K562 (cell line): Measurements from ENCODE around the gene EHBP1L1. TPM values are rescaled to one million over a fixed set of nuclear protein-coding genes. Genes with fewer than 3 reads are reported as not detected.

Experiments used
- ATAC-seq: fragments of 200-7000 bp; cut with Tn5 transposase; 3 replicates; pipeline ENCODE4 v1.9.1; 2020; ENCODE audit warnings: moderate library complexity
- BruUV-seq: library from RNA; stranded (reverse); fragments of 400-500 nt; replicated peaks from 2 replicates; lab custom pipeline; 2021; lab: Mats Ljungman, UMichigan
- CTCF ChIA-PET: fragments of 300-600 bp; formaldehyde crosslinking; extraction: SDS; loops from one replicate; lab custom pipeline; 2021; ENCODE audit warnings: low intra/inter-chr PET ratio; lab: Yijun Ruan, JAX
- POLR2A ChIA-PET: fragments of 300-600, 350-650 bp; sonication (Branson Sonifier 250); formaldehyde crosslinking; extraction: SDS; loops from one replicate; lab custom pipeline; 2021; ENCODE audit warnings: antibody characterized with exemption, inconsistent platforms; lab: Yijun Ruan, JAX
- DNase-seq, 4 experiments: peaks; one replicate each; pipeline versions ENCODE4 v3.0.0 to v3.0.0-alpha.2; 2011 to 2018; ENCODE audit warnings: low spot score in 3 of 4, mixed read lengths in 3 of 4; ENCODE audit errors: extremely low read depth in 1 of 4
- FAIRE-seq: peaks from 2 replicates; lab custom pipeline; 2011; peaks lifted over from hg19 to GRCh38; lab: Jason Lieb, UNC
- H2AFZ ChIP-seq: 2 replicates; pipeline ENCODE4 v1.6.0; 2011; ENCODE audit warnings: low read depth, low read length, control low read depth, inconsistent platforms
- H3K27ac ChIP-seq: fragments of 200-600 bp; 3 replicates; pipeline ENCODE4 v1.8.0; 2011; ENCODE audit warnings: low read depth, mild to moderate bottlenecking, control low read depth, inconsistent platforms, low read length, moderate library complexity, mixed read lengths; ENCODE audit errors: extremely low read depth
- H3K27me3 ChIP-seq, 2 experiments: fragments of 300-600 bp in 1 of 2; 2 replicates in 1 of 2; 3 replicates in 1 of 2; pipeline versions ENCODE4 v1.6.0 to v1.8.0; 2011; ENCODE audit warnings: inconsistent platforms in 2 of 2, low read length in 2 of 2, mild to moderate bottlenecking in 1 of 2, mixed read lengths in 1 of 2, moderate library complexity in 1 of 2; ENCODE audit not compliant: control insufficient read depth in 2 of 2, insufficient read depth in 2 of 2
- H3K36me3 ChIP-seq: fragments of 300-600 bp; 3 replicates; pipeline ENCODE4 v1.8.0; 2011; ENCODE audit warnings: mild to moderate bottlenecking, low read length, inconsistent platforms; ENCODE audit not compliant: control insufficient read depth, insufficient read depth
- H3K4me1 ChIP-seq, 2 experiments: fragments of 200-600 bp in 1 of 2; replicated peaks in 1 of 2; 2 replicates in 1 of 2; 3 replicates in 1 of 2; pipeline versions ENCODE4 v1.5.1 to v1.8.0; 2011; ENCODE audit warnings: inconsistent platforms in 2 of 2, low read length in 2 of 2, mild to moderate bottlenecking in 1 of 2, mixed read lengths in 1 of 2, moderate library complexity in 1 of 2; ENCODE audit not compliant: control insufficient read depth in 2 of 2, insufficient read depth in 2 of 2
- H3K4me2 ChIP-seq: 2 replicates; pipeline ENCODE4 v1.6.1; 2011; ENCODE audit warnings: low read length, control low read depth, inconsistent platforms, mixed read lengths; ENCODE audit not compliant: insufficient read depth
- H3K4me3 ChIP-seq: fragments of 200-600 bp; sonication (generic), shearing (Covaris generic); 2 replicates; pipeline ENCODE4 v1.5.1; 2016; ENCODE audit warnings: control low read depth, inconsistent platforms
- H3K79me2 ChIP-seq: fragments of 200-600 bp; 3 replicates; pipeline ENCODE4 v1.8.0; 2011; ENCODE audit warnings: low read length, inconsistent platforms; ENCODE audit not compliant: control insufficient read depth, insufficient read depth
- H3K9ac ChIP-seq, 2 experiments: 2 replicates each; pipeline versions ENCODE4 v1.6.0 to v1.6.1; 2011; ENCODE audit warnings: low read depth in 2 of 2, low read length in 2 of 2, control low read depth in 1 of 2, inconsistent platforms in 1 of 2, mild to moderate bottlenecking in 1 of 2, mixed read lengths in 1 of 2; ENCODE audit not compliant: insufficient read depth in 1 of 2
- H3K9me1 ChIP-seq: one replicate; pipeline ENCODE4 v1.6.0; 2011; ENCODE audit warnings: inconsistent platforms, mild to moderate bottlenecking, low read length, moderate library complexity; ENCODE audit not compliant: control insufficient read depth, insufficient read depth
- H3K9me3 ChIP-seq: replicated peaks from 2 replicates; pipeline ENCODE4 v1.5.1; 2011; ENCODE audit warnings: low read depth, low read length, inconsistent platforms; ENCODE audit not compliant: control insufficient read depth, insufficient read depth
- H4K20me1 ChIP-seq: replicated peaks from 2 replicates; pipeline ENCODE4 v1.6.1; 2011; ENCODE audit warnings: low read length, inconsistent platforms, mixed read lengths; ENCODE audit not compliant: control insufficient read depth, insufficient read depth
- BHLHE40 ChIP-seq: IDR thresholded peaks from 2 replicates; pipeline ENCODE4 v1.6.1; 2011; ENCODE audit warnings: low read length, improper control_type of control experiment
- BRCA1 ChIP-seq, 2 experiments: fragments of 450-650 bp in 1 of 2; sonication (generic) in 1 of 2; formaldehyde crosslinking in 1 of 2; IDR thresholded peaks; 2 replicates each; pipeline versions ENCODE4 v1.5.0 to v1.6.1; 2017 to 2020; ENCODE audit warnings: mild to moderate bottlenecking in 1 of 2, missing genetic modification reagents in 1 of 2
- DACH1 ChIP-seq: fragments of 450-650 bp; IDR thresholded peaks from 2 replicates; pipeline ENCODE4 v1.6.1; 2018; ENCODE audit not compliant: partially characterized antibody
- ELK1 ChIP-seq: sonication (generic); formaldehyde crosslinking; IDR thresholded peaks from 2 replicates; pipeline ENCODE4 v1.8.1; 2022; ENCODE audit warnings: missing genetic modification reagents
- FOXM1 ChIP-seq, 2 experiments: fragments of 450-650 bp in 1 of 2; sonication (generic) in 1 of 2; formaldehyde crosslinking in 1 of 2; IDR thresholded peaks; 2 replicates each; pipeline versions ENCODE4 v1.6.1 to v1.9.0; 2017 to 2022; ENCODE audit warnings: low read depth in 2 of 2, mild to moderate bottlenecking in 2 of 2, missing genetic modification reagents in 1 of 2, moderate library complexity in 1 of 2
- GABPA ChIP-seq: fragments of 200-800 bp; sonication (Bioruptor generic); conservative IDR thresholded peaks from 2 replicates; pipeline ENCODE4 v1.6.1; 2016; ENCODE audit warnings: low read depth, missing genetic modification characterization, missing compliant biosample characterization
- GATA2 ChIP-seq: sonication (generic); formaldehyde crosslinking; IDR thresholded peaks from 2 replicates; pipeline ENCODE4 v1.4.0; 2020; ENCODE audit warnings: mild to moderate bottlenecking, missing genetic modification reagents
- NRF1 ChIP-seq, 2 experiments: fragments of 450-650 bp; IDR thresholded peaks in 1 of 2; conservative IDR thresholded peaks in 1 of 2; 2 replicates each; pipeline ENCODE4 v1.6.1; 2014; ENCODE audit warnings: mild to moderate bottlenecking in 2 of 2
- PTTG1 ChIP-seq: fragments of 450-650 bp; IDR thresholded peaks from 2 replicates; pipeline ENCODE4 v1.6.1; 2016; ENCODE audit warnings: low read depth, mild to moderate bottlenecking, missing genetic modification characterization, missing compliant biosample characterization
- RBM22 ChIP-seq: fragments of 200-400 bp; formaldehyde crosslinking; IDR thresholded peaks from 2 replicates; pipeline ENCODE4 v1.6.1; 2018; ENCODE audit warnings: low read length, low read depth; ENCODE audit not compliant: poor library complexity, severe bottlenecking
- SIN3A ChIP-seq, 2 experiments: fragments of 150-350 bp in 1 of 2; IDR thresholded peaks; 2 replicates each; pipeline ENCODE4 v1.6.1; 2011 to 2016; ENCODE audit warnings: borderline replicate concordance in 2 of 2, low read depth in 2 of 2, low read length in 2 of 2, mild to moderate bottlenecking in 2 of 2, moderate library complexity in 2 of 2; ENCODE audit not compliant: control insufficient read depth in 1 of 2
- SNAPC5 ChIP-seq: fragments of 250-450 bp; sonication (Bioruptor Pico); IDR thresholded peaks from 2 replicates; pipeline ENCODE4 v1.8.0; 2021; ENCODE audit warnings: moderate library complexity, mild to moderate bottlenecking, inconsistent platforms
- TEAD2 ChIP-seq: fragments of 450-650 bp; IDR thresholded peaks from 2 replicates; pipeline ENCODE4 v1.6.1; 2016; ENCODE audit warnings: missing genetic modification characterization, control low read depth, missing compliant biosample characterization
- TFAP4 ChIP-seq: sonication (generic); formaldehyde crosslinking; IDR thresholded peaks from 2 replicates; pipeline ENCODE4 v1.8.0; 2022; ENCODE audit warnings: missing genetic modification reagents, mild to moderate bottlenecking, moderate library complexity, borderline replicate concordance
- ZFX ChIP-seq: sonication (generic); formaldehyde crosslinking; IDR thresholded peaks from 2 replicates; pipeline ENCODE4 v1.8.0; 2022; ENCODE audit warnings: mild to moderate bottlenecking, missing genetic modification reagents, moderate library complexity
- ZNF282 ChIP-seq: sonication (generic); formaldehyde crosslinking; IDR thresholded peaks from 2 replicates; pipeline ENCODE4 v1.8.1; 2023; ENCODE audit warnings: missing genetic modification reagents
- WGBS: fragments of 100-300 bp; shearing (Covaris generic); methylation state at CpG from one replicate; pipeline ENCODE4 v1.1.6; 2016; ENCODE audit warnings: low coverage, mixed read lengths; ENCODE audit not compliant: insufficient coverage; ENCODE audit errors: missing lambda C conversion rate; 5-methylcytosine and 5-hydroxymethylcytosine counted together
- in situ Hi-C: fragments of 300-500 bp; cut with MboI; formaldehyde crosslinking; loops from 4 replicates; pipeline ENCODE4 v1.15.0; 2018; ENCODE audit warnings: inconsistent platforms, mixed read lengths
- intact Hi-C: fragments of 100-400 bp; cut with micrococcal nuclease; formaldehyde crosslinking; loops from 2 replicates; pipeline ENCODE4 v1.14.2; 2022
- polyA plus RNA-seq, 8 experiments: library from polyadenylated mRNA; depleted of rRNA in 4 of 8; stranded (reverse) in 5 of 8; unstranded in 3 of 8; fragments of >200 nt; fragmentation: Nextera tagmentation in 2 of 8; fragmentation: Illumina TruSeq in 1 of 8; extraction: Ambion mirVana in 2 of 8; extraction: Trizol in 1 of 8; gene quantifications; 2 replicates each; pipeline versions ENCODE4 v1.2.1 to v1.2.3, GENCODE V29; 2011 to 2014; ENCODE audit warnings: inconsistent platforms in 1 of 8, missing spikeins in 1 of 8
- total RNA-seq, 7 experiments: library from RNA; depleted of rRNA in 6 of 7; stranded (reverse); fragments of >200 nt in 6 of 7; fragmentation: Illumina TruSeq in 2 of 7; extraction: Trizol in 2 of 7; gene quantifications; 2 replicates each; pipeline versions ENCODE4 v1.2.1 to v1.2.3, GENCODE V29; 2011 to 2021; ENCODE audit warnings: low replicate concordance in 1 of 7
- TF ChIP-seq, protein P1 (sequence below): sonication (generic); formaldehyde crosslinking; IDR thresholded peaks from 2 replicates; pipeline ENCODE4 v1.8.1; 2023; ENCODE audit warnings: mild to moderate bottlenecking, missing genetic modification reagents

Gene EHBP1L1
- total and polyA plus RNA-seq, 9 of the 15 experiments (the other 6 are each of a cell fraction or from before 2014, with no cell fraction given) = 0.03 to 87.1 (median 26.3) TPM

GRCh38 chr11:65571420-65571819 is 4.4 kb upstream of the EHBP1L1 start:
- POLR2A ChIA-PET = interaction anchor here (0.6 to 4.7 kb wide), 12 partner anchors 11 to 454 kb away, joined by 3 to 35 read pairs (median 4); partner anchors contain the start of genes MALAT1, NEAT1 and ZNHIT2
- WGBS = 19% methylated on average over 9 of the region's 9 CpGs
- peak overlapping the region; percentile 62; the same call in 1 of the 3 replicates for H3K27ac ChIP-seq
- no peak for TF ChIP-seq BRCA1 (IDR thresholded peaks at IDR 0.05)
- 0 out of 2 replicates have a peak, but pooled peaks have one; percentile 60 for TF ChIP-seq BRCA1 (CRISPR knock-in tag; IDR thresholded peaks at IDR 0.05)
- TF ChIP-seq GABPA (tag) = no peak
- TF ChIP-seq ZFX (CRISPR knock-in tag) = peak; percentile 16; the same call in 1 of the 2 replicates
- TF ChIP-seq SNAPC5 (CRISPR knock-in tag) = no peak
- TF ChIP-seq TFAP4 (CRISPR knock-in tag) = peak; percentile 40; the same call in 1 of the 2 replicates
- no peak for TF ChIP-seq FOXM1 (IDR thresholded peaks at IDR 0.05; ENCODE audit: low read depth)
- 0 out of 2 replicates have a peak, but pooled peaks have one; percentile 2 for TF ChIP-seq FOXM1 (CRISPR knock-in tag; IDR thresholded peaks at IDR 0.05; ENCODE audit: low read depth)
- TF ChIP-seq, protein P1, sequence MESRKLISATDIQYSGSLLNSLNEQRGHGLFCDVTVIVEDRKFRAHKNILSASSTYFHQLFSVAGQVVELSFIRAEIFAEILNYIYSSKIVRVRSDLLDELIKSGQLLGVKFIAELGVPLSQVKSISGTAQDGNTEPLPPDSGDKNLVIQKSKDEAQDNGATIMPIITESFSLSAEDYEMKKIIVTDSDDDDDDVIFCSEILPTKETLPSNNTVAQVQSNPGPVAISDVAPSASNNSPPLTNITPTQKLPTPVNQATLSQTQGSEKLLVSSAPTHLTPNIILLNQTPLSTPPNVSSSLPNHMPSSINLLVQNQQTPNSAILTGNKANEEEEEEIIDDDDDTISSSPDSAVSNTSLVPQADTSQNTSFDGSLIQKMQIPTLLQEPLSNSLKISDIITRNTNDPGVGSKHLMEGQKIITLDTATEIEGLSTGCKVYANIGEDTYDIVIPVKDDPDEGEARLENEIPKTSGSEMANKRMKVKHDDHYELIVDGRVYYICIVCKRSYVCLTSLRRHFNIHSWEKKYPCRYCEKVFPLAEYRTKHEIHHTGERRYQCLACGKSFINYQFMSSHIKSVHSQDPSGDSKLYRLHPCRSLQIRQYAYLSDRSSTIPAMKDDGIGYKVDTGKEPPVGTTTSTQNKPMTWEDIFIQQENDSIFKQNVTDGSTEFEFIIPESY = no peak
- no peak for TF ChIP-seq ZNF282
- peak; percentile 65 to 66 for TF ChIP-seq NRF1 (conservative IDR thresholded peaks at IDR 0.05 in 1 of 2, IDR thresholded peaks at IDR 0.05 in 1 of 2)
- TF ChIP-seq SIN3A (IDR thresholded peaks at IDR 0.05; ENCODE audit: borderline replicate concordance in 2 of 2, control insufficient read depth in 1 of 2, low read depth in 2 of 2, low read length in 2 of 2) = 0 out of 4 replicates have a peak, but pooled peaks of 1 of the 2 experiments have one; percentile 38
- no peak for TF ChIP-seq ELK1 (CRISPR knock-in tag)
- no peak for TF ChIP-seq GATA2
- TF ChIP-seq BHLHE40 = no peak
- TF ChIP-seq PTTG1 (tag) = no peak
- no peak for TF ChIP-seq RBM22
- TF ChIP-seq DACH1 = peak; percentile 18
- no peak for TF ChIP-seq TEAD2 (tag)

More at GRCh38 chr11:65571420-65571819, 4.4 kb upstream of the EHBP1L1 start:
- in situ Hi-C loops = no loop called here
- no peaks in the 10 kb centered on the region; a peak in 1 of 5 replicates for H3K27me3 ChIP-seq
- H4K20me1 ChIP-seq = peaks cover 6% of the 10 kb centered on the region
- peak in 1 of 4 experiments; percentile 41 for DNase-seq
- intact Hi-C loops = loop anchor here (5.0 kb wide), 2 partner anchors 44 to 99 kb away; partner anchors contain the start of gene SCYL1
- peak overlapping the region; percentile 99 for H3K4me2 ChIP-seq
- H3K9ac ChIP-seq = peak overlapping the region; percentile 82 to 98
- peaks cover 19% of the 10 kb centered on the region; the same call in 2 of the 3 replicates for H3K36me3 ChIP-seq
- FAIRE-seq = no peak
- peak overlapping the region; percentile 65 for H3K4me3 ChIP-seq
- CTCF ChIA-PET = interaction anchor here (0.6 to 6.5 kb wide), 3 partner anchors 25 to 1229 kb away, joined by 3 to 63 read pairs (median 4); no protein-coding TSS in a partner anchor
- H3K9me1 ChIP-seq = peaks cover 5% of the 10 kb centered on the region
- no peak for ATAC-seq
- peaks cover 43 to 72% of the 10 kb centered on the region in 2 experiments for H3K4me1 ChIP-seq
- BruUV-seq = no TSS peak
- H3K9me3 ChIP-seq = no peaks in the 10 kb centered on the region
- no peak overlapping the region for H2AFZ ChIP-seq
- peaks cover 62% of the 10 kb centered on the region for H3K79me2 ChIP-seq
